ENCODE results near the gene MYORG. TPM values are rescaled to one million over a fixed set of nuclear protein-coding genes. Genes with fewer than 3 reads are reported as not detected.

Gene MYORG
- total RNA-seq, 1 experiment from 2014 or later, result 2.4 TPM

- DNase-seq (ENCODE audit: unreplicated experiment), result no peak
- POLR2A ChIA-PET, result no interaction called here
- Mint-ChIP-seq H3K4me3 (ENCODE audit: unreplicated experiment) (no peak overlapping the region), H3K27me3 (ENCODE audit: insufficient read depth, unreplicated experiment) (peaks cover under 1% of the 10 kb centered on the region), H3K4me1 (ENCODE audit: insufficient read depth, unreplicated experiment) (no peaks in the 10 kb centered on the region), H3K27ac (ENCODE audit: low read depth, unreplicated experiment) (no peak overlapping the region), H3K36me3 (ENCODE audit: insufficient read depth, unreplicated experiment) (no peaks in the 10 kb centered on the region), H3K9me3 (ENCODE audit: unreplicated experiment) (no peaks in the 10 kb centered on the region)
- intact Hi-C loops (cut with micrococcal nuclease), result no loop called here
- CTCF ChIA-PET, result interaction anchor here (0.6 to 1.1 kb wide), 5 partner anchors 23 to 317 kb away, joined by 3 to 4 read pairs (median 3); no protein-coding TSS in a partner anchor
- no TSS peak for BruUV-seq (replicated peaks)
- no peak for TF ChIP-seq CTCF (IDR thresholded peaks at IDR 0.05; ENCODE audit: unreplicated experiment)
Observed at GRCh38 chr9:34385561-34386230, 9.0 kb upstream of the MYORG start.

- no peaks in the 10 kb centered on the region for H3K9me3 Mint-ChIP-seq (ENCODE audit: unreplicated experiment)
- no peak overlapping the region for H3K27ac Mint-ChIP-seq (ENCODE audit: low read depth, unreplicated experiment)
- H3K27me3 Mint-ChIP-seq (ENCODE audit: insufficient read depth, unreplicated experiment), result no peaks in the 10 kb centered on the region
- BruUV-seq (replicated peaks), result no TSS peak
- ChIA-PET CTCF (interaction anchor here (0.5 to 1.0 kb wide), 2 partner anchors 53 to 341 kb away, joined by 3 read pairs; no protein-coding TSS in a partner anchor), POLR2A (no interaction called here)
- no peaks in the 10 kb centered on the region for H3K36me3 Mint-ChIP-seq (ENCODE audit: insufficient read depth, unreplicated experiment)
- no peak for TF ChIP-seq CTCF (IDR thresholded peaks at IDR 0.05; ENCODE audit: unreplicated experiment)
- DNase-seq (ENCODE audit: unreplicated experiment), result no peak
- peaks cover 1% of the 10 kb centered on the region for H3K4me1 Mint-ChIP-seq (ENCODE audit: insufficient read depth, unreplicated experiment)
- intact Hi-C loops (cut with micrococcal nuclease), result no loop called here
- no peak overlapping the region for H3K4me3 Mint-ChIP-seq (ENCODE audit: unreplicated experiment)
Observed at GRCh38 chr9:34384368-34385165, 7.9 kb upstream of the MYORG start.

GRCh38 chr9:34383904-34384303 is 7.2 kb upstream of the MYORG start:
- DNase-seq (ENCODE audit: unreplicated experiment), result no peak
- Mint-ChIP-seq H3K4me3 (ENCODE audit: unreplicated experiment) (no peak overlapping the region), H3K36me3 (ENCODE audit: insufficient read depth, unreplicated experiment) (no peaks in the 10 kb centered on the region), H3K27ac (ENCODE audit: low read depth, unreplicated experiment) (no peak overlapping the region), H3K27me3 (ENCODE audit: insufficient read depth, unreplicated experiment) (no peaks in the 10 kb centered on the region), H3K9me3 (ENCODE audit: unreplicated experiment) (no peaks in the 10 kb centered on the region), H3K4me1 (ENCODE audit: insufficient read depth, unreplicated experiment) (peaks cover 8% of the 10 kb centered on the region)
- TF ChIP-seq CTCF (IDR thresholded peaks at IDR 0.05; ENCODE audit: unreplicated experiment), result no peak
- BruUV-seq (replicated peaks), result no TSS peak
- ChIA-PET POLR2A (no interaction called here), CTCF (interaction anchor here (1.0 kb wide), 1 partner anchor 52 kb away, joined by 3 read pairs; no protein-coding TSS in a partner anchor)
- intact Hi-C loops (cut with micrococcal nuclease), result no loop called here

- no peak for TF ChIP-seq CTCF (IDR thresholded peaks at IDR 0.05; ENCODE audit: unreplicated experiment)
- no peak overlapping the region for H3K4me3 Mint-ChIP-seq (ENCODE audit: unreplicated experiment)
- no peaks in the 10 kb centered on the region for H3K9me3 Mint-ChIP-seq (ENCODE audit: unreplicated experiment)
- H3K36me3 Mint-ChIP-seq (ENCODE audit: insufficient read depth, unreplicated experiment), result no peaks in the 10 kb centered on the region
- intact Hi-C loops (cut with micrococcal nuclease), result no loop called here
- ChIA-PET CTCF (interaction anchor here (0.6 kb wide), 1 partner anchor 261 kb away, joined by 3 read pairs; no protein-coding TSS in a partner anchor), POLR2A (no interaction called here)
- BruUV-seq (replicated peaks), result no TSS peak
- H3K27me3 Mint-ChIP-seq (ENCODE audit: insufficient read depth, unreplicated experiment), result no peaks in the 10 kb centered on the region
- peak overlapping the region; percentile 43 for H3K27ac Mint-ChIP-seq (ENCODE audit: low read depth, unreplicated experiment)
- peaks cover 8% of the 10 kb centered on the region for H3K4me1 Mint-ChIP-seq (ENCODE audit: insufficient read depth, unreplicated experiment)
- DNase-seq (ENCODE audit: unreplicated experiment), result no peak
Observed at GRCh38 chr9:34382879-34383278, 6.2 kb upstream of the MYORG start.

Measured in MCF 10A (cell line).